ENCODE measurements around the gene BCR.

BCR gene

DNA sequence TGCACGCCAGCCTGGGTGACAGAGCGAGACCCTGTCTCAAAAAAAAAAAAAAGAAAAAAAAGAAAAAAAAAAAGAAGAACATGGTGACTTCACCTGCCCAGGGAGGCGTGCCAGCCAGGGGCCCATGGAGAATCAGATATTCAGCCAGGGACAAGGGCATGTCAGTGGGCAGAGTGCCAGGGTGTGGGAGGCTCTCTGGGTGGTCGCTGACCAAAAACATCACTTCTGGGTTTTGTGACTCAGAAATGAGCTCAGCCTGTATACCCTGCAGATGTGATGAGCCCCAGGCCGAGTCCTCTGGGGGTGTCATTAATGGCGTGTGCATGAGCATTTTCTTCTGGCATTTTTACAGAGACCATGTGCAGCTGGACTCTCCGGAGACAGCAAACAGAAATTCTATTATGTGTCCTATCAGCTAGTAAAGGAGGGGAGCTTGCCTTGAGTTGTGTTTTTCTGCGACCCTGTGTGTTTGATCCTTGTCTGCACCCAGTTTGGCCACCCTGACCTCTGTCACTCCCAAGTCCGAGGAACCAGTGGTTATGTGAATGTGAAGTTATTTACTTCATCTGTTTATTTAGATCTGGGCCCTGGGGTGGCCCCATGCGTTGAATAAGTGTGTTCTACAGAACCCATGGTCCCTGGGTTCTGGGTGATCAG is 53.6 kb downstream of the BCR start:
- DNase-seq (ENCODE audit: low read depth, low spot score): peak; percentile 77
- TF ChIP-seq, protein P1, sequence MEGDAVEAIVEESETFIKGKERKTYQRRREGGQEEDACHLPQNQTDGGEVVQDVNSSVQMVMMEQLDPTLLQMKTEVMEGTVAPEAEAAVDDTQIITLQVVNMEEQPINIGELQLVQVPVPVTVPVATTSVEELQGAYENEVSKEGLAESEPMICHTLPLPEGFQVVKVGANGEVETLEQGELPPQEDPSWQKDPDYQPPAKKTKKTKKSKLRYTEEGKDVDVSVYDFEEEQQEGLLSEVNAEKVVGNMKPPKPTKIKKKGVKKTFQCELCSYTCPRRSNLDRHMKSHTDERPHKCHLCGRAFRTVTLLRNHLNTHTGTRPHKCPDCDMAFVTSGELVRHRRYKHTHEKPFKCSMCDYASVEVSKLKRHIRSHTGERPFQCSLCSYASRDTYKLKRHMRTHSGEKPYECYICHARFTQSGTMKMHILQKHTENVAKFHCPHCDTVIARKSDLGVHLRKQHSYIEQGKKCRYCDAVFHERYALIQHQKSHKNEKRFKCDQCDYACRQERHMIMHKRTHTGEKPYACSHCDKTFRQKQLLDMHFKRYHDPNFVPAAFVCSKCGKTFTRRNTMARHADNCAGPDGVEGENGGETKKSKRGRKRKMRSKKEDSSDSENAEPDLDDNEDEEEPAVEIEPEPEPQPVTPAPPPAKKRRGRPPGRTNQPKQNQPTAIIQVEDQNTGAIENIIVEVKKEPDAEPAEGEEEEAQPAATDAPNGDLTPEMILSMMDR (IDR thresholded peaks at IDR 0.05; ENCODE audit: low read depth, low read length): no peak
- no peak overlapping the region for H3K4me3 ChIP-seq (ENCODE audit: low read depth, low read length)
- in situ Hi-C loops (cut with HindIII; ENCODE audit: low sequenced_read_pairs): no loop called here

DNA sequence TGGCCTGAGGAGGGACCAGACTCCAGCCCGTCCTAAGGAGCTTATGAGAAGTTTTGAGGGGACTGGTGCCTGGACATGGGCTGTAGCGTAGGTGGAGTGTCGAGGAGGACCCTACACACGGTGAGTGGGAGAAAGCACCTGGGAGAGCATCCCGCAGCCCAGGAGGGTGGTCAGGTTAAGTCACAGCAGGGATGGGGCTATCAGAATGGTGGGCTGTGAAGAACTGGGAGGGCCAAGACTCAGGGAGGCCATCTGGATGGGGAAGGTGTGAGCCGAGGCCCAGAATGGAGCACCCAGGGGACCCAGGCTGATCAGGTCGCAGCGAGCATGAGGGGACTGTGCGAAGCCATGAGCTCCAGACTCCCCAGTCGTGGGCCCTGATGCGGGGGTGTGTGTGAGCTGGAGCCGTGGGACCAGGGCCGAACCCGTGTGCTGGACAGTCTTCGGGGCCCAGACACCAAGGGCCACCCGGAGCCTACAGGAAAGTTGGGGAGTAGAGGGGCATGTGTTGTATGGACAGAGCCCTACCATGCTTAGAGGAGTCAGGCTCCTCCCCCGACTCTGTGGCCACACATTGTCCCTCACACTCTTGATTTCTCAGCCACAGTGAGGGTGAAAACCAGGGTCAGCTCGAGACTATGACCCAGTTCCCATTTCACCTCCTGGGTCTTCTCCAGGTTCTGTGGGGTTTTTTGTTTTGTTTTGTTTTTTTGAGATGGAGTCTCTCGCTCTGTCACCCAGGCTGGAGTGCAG is 54.3 kb downstream of the BCR start:
- no peak overlapping the region for H3K4me3 ChIP-seq (ENCODE audit: low read depth, low read length)
- no peak for DNase-seq (ENCODE audit: low read depth, low spot score)
- TF ChIP-seq, protein P1 (IDR thresholded peaks at IDR 0.05; ENCODE audit: low read depth, low read length): no peak
- in situ Hi-C loops (cut with HindIII; ENCODE audit: low sequenced_read_pairs): no loop called here

DNA sequence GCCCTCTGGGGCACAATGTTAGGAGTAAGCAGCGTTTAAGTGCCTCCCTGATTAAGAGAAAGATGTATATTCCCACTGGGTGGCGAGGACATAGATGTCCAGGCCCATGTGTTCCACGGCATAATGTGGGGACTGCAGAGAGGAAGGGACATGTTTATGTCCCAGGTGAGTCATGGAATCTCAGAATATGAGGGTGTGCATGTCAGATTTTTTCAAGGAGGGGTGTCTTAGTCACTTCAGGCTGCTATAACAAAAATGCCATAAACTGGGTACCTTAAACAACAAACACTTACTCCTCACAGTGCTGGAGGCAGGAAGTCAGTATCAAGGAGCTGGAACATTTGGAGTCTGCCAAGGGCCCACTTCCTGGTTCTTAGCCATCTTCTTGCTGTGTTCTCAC is 55.1 kb downstream of the BCR start:
- in situ Hi-C loops (cut with HindIII; ENCODE audit: low sequenced_read_pairs): no loop called here
- TF ChIP-seq, protein P1 (IDR thresholded peaks at IDR 0.05; ENCODE audit: low read depth, low read length): no peak
- DNase-seq (ENCODE audit: low read depth, low spot score): no peak
- no peak overlapping the region for H3K4me3 ChIP-seq (ENCODE audit: low read depth, low read length)

DNA sequence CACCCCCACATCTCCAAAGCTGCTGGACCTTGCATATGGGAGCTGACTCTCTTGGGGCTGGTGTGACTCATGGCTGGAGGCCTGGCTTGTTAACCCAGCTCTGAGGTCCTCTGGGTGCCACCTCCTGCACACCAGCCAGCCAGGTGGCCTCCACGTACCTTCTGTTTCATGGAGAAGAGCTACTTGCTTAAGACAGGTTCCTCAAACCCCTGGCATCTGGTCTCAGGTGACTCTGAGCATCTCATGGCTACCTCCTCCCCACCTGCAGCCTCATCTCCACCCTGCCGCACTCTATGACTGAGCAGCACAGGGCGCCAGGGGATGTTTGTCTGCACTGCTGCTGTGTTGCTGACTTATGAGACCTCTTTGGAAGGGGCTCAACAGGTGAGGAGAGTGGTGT is 55.7 kb downstream of the BCR start:
- TF ChIP-seq, protein P1 (IDR thresholded peaks at IDR 0.05; ENCODE audit: low read depth, low read length): no peak
- DNase-seq (ENCODE audit: low read depth, low spot score): no peak
- in situ Hi-C loops (cut with HindIII; ENCODE audit: low sequenced_read_pairs): no loop called here
- H3K4me3 ChIP-seq (ENCODE audit: low read depth, low read length): no peak overlapping the region

DNA sequence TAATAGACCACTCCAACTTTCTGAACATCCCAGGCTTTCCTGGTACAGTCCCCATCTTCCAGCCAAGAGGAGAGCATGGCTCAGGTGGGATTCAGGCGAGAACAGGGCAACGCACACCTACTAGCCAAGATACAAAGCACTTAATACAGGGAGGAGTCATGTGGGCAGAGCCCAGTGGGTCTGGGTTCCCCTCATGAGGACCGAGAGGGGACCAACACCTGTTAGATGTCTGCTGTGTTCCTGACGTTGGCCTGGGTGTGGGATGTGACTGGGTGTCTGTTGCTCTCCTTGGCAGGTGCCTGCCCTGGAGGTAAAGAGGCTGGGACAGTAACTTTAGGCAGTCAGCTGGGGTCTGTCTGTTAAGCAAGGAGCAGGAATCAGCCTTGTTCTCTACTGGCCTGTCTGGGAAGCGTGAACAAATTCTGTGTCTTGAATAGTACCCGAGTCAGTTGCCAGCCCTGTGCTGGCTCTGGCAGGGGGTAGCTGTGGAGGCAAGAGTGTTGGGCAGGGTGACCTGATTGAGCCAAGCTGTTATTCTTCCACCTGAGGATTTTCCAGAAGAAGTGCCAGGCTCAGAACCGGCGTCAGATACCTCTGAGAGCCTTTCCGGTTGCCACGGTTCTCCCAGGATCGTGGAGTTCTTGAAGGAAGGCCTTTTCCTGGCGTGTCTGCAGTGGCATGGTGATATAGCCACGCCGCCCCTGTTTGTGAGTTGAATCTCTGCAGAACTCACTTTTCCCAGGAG is 56.3 kb downstream of the BCR start:
- H3K4me3 ChIP-seq (ENCODE audit: low read depth, low read length): no peak overlapping the region
- TF ChIP-seq, protein P1 (IDR thresholded peaks at IDR 0.05; ENCODE audit: low read depth, low read length): no peak
- DNase-seq (ENCODE audit: low read depth, low spot score): no peak
- in situ Hi-C loops (cut with HindIII; ENCODE audit: low sequenced_read_pairs): no loop called here

DNA sequence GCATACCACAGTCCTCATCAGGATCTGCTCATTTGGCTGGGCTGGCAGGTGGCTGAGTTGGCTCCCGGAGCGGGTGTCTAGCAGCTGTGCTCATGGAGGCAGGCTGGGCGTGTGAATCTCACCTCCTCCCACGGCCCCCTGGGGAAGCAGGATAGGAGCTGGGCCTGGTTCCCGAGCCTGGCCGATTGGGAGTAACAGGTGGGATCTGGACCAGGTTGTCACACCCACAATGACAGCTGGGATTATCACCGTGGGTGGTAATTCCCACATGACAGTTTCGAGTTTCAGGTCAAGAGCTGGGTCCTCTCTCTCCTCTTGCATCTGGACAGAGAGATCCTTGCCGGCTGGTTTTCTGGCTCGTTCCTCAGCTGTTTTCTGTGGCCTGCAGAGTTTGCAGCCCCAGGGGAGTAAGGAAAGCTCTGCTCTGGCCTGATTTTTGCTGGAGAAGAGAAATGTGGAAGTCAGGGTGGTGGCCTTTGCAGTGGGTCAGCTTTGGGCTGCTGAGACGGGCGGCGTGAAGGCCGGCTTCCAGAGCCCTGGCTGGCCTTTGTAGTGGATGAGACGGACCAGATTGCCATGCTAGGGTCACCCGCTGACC is 57.0 kb downstream of the BCR start:
- no peak overlapping the region for H3K4me3 ChIP-seq (ENCODE audit: low read depth, low read length)
- TF ChIP-seq, protein P1 (IDR thresholded peaks at IDR 0.05; ENCODE audit: low read depth, low read length): no peak
- DNase-seq (ENCODE audit: low read depth, low spot score): peak; percentile 61
- in situ Hi-C loops (cut with HindIII; ENCODE audit: low sequenced_read_pairs): no loop called here
